ENCODE measurements around the gene SH3RF2. TPM values are rescaled to one million over a fixed set of nuclear protein-coding genes. Genes with fewer than 3 reads are reported as not detected.

SH3RF2 gene
- total RNA-seq, 3 donors from 2014 or later = 6.6 to 9.5 (median 9.4) TPM

- no peaks in the 10 kb centered on the region for H3K36me3 ChIP-seq
- no peak overlapping the region for H3K27ac ChIP-seq
- TF ChIP-seq POLR2AphosphoS5 (IDR thresholded peaks at IDR 0.05) = no peak
- no peak for TF ChIP-seq POLR2A (IDR thresholded peaks at IDR 0.05)
- no peak for TF ChIP-seq CTCF (IDR thresholded peaks at IDR 0.05)
- no peaks in the 10 kb centered on the region for H3K27me3 ChIP-seq
- intact Hi-C loops (cut with DNase I; ENCODE audit: low total_unique reads) = no loop called here
- H3K4me3 ChIP-seq = no peak overlapping the region
- no peak for DNase-seq (ENCODE audit: low spot score in 2 of 2)
- H3K4me1 ChIP-seq = no peaks in the 10 kb centered on the region
- H3K9me3 ChIP-seq = peaks cover 0 to 6% of the 10 kb centered on the region in 2 donors
Measured at GRCh38 chr5:145898171-145898570, 38.2 kb upstream of the SH3RF2 start.

GRCh38 chr5:145902421-145902820 lies 34.0 kb upstream of the SH3RF2 start:
- TF ChIP-seq POLR2A (IDR thresholded peaks at IDR 0.05) (no peak), POLR2AphosphoS5 (IDR thresholded peaks at IDR 0.05) (no peak), CTCF (IDR thresholded peaks at IDR 0.05) (no peak)
- Histone ChIP-seq H3K4me1 (no peaks in the 10 kb centered on the region), H3K27ac (no peak overlapping the region), H3K9me3 (peaks cover 0 to 6% of the 10 kb centered on the region in 2 donors), H3K4me3 (no peak overlapping the region), H3K36me3 (no peaks in the 10 kb centered on the region), H3K27me3 (no peaks in the 10 kb centered on the region)
- DNase-seq (ENCODE audit: low spot score in 2 of 2) = no peak
- intact Hi-C loops (cut with DNase I; ENCODE audit: low total_unique reads) = no loop called here

GRCh38 chr5:145903113-145903512 lies 33.3 kb upstream of the SH3RF2 start:
- intact Hi-C loops (cut with DNase I; ENCODE audit: low total_unique reads) = no loop called here
- TF ChIP-seq POLR2A (IDR thresholded peaks at IDR 0.05) (no peak), POLR2AphosphoS5 (IDR thresholded peaks at IDR 0.05) (no peak), CTCF (IDR thresholded peaks at IDR 0.05) (no peak)
- no peak for DNase-seq (ENCODE audit: low spot score in 2 of 2)
- Histone ChIP-seq H3K36me3 (no peaks in the 10 kb centered on the region), H3K9me3 (peaks cover 0 to 6% of the 10 kb centered on the region in 2 donors), H3K27me3 (no peaks in the 10 kb centered on the region), H3K4me1 (no peaks in the 10 kb centered on the region), H3K27ac (no peak overlapping the region), H3K4me3 (no peak overlapping the region)

- TF ChIP-seq POLR2A (IDR thresholded peaks at IDR 0.05) (no peak), POLR2AphosphoS5 (IDR thresholded peaks at IDR 0.05) (no peak), CTCF (IDR thresholded peaks at IDR 0.05) (no peak)
Measured at GRCh38 chr5:145903867-145904266, 32.5 kb upstream of the SH3RF2 start.

GRCh38 chr5:145904743-145905142 lies 31.6 kb upstream of the SH3RF2 start:
- no peaks in the 10 kb centered on the region for H3K4me1 ChIP-seq
- intact Hi-C loops (cut with DNase I; ENCODE audit: low total_unique reads) = no loop called here
- peaks cover 0 to under 1% of the 10 kb centered on the region in 2 donors for H3K9me3 ChIP-seq
- H3K4me3 ChIP-seq = no peak overlapping the region
- H3K27me3 ChIP-seq = no peaks in the 10 kb centered on the region
- no peak overlapping the region for H3K27ac ChIP-seq
- no peak for TF ChIP-seq POLR2AphosphoS5 (IDR thresholded peaks at IDR 0.05)
- no peak for TF ChIP-seq POLR2A (IDR thresholded peaks at IDR 0.05)
- no peak for TF ChIP-seq CTCF (IDR thresholded peaks at IDR 0.05)
- no peaks in the 10 kb centered on the region for H3K36me3 ChIP-seq
- DNase-seq (ENCODE audit: low spot score in 2 of 2) = no peak

More at GRCh38 chr5:145903867-145904266, 32.5 kb upstream of the SH3RF2 start:
- Histone ChIP-seq H3K4me3 (no peak overlapping the region), H3K4me1 (no peaks in the 10 kb centered on the region), H3K9me3 (peaks cover 0 to 6% of the 10 kb centered on the region in 2 donors), H3K36me3 (no peaks in the 10 kb centered on the region), H3K27ac (no peak overlapping the region), H3K27me3 (no peaks in the 10 kb centered on the region)
- no peak for DNase-seq (ENCODE audit: low spot score in 2 of 2)
- intact Hi-C loops (cut with DNase I; ENCODE audit: low total_unique reads) = no loop called here
